ENCODE data around the gene SLC22A15. TPM values are rescaled to one million over a fixed set of nuclear protein-coding genes. Genes with fewer than 3 reads are reported as not detected.

SLC22A15 gene
- total RNA-seq, 1 donor from 2014 or later, result 11.4 TPM

- no peak for DNase-seq
Observed at GRCh38 chr1:116104667-116105066, 128.4 kb downstream of the SLC22A15 start.

GRCh38 chr1:116105996-116106395, 129.7 kb downstream of the SLC22A15 start:
- DNase-seq, result no peak

GRCh38 chr1:116106646-116107045, 130.3 kb downstream of the SLC22A15 start:
- DNase-seq, result no peak

- DNase-seq, result no peak
Observed at GRCh38 chr1:116107371-116107770, 131.1 kb downstream of the SLC22A15 start.

- DNase-seq, result no peak
Observed at GRCh38 chr1:116110567-116111523, 134.5 kb downstream of the SLC22A15 start, which contains the start of gene MAB21L3. Gene MAB21L3, plus strand, starts transcription at chr1:116111399. Its CDS starts 1,217 bp downstream, at chr1:116112616.

- DNase-seq, result no peak
Observed at GRCh38 chr1:116111524-116112021, 135.3 kb downstream of the SLC22A15 start.

- DNase-seq, result no peak
Observed at GRCh38 chr1:116112388-116113140, 136.3 kb downstream of the SLC22A15 start.

- DNase-seq, result no peak
Observed at GRCh38 chr1:116113615-116114014, 137.3 kb downstream of the SLC22A15 start.

GRCh38 chr1:116115476-116116439, 139.4 kb downstream of the SLC22A15 start:
- no peak for DNase-seq

- DNase-seq, result no peak
Observed at GRCh38 chr1:116118471-116118870, 142.2 kb downstream of the SLC22A15 start.

Other genes starting within 250 kb of the SLC22A15 start
- gene CASQ2, start 207.8 kb upstream of the SLC22A15 start, total RNA-seq, result 0.47 TPM
- gene NHLH2, start 135.4 kb upstream of the SLC22A15 start, total RNA-seq, result 1.7 TPM
- gene MAB21L3, start 134.9 kb downstream of the SLC22A15 start, total RNA-seq, result 0.31 TPM